ENCODE results near the gene GAS7.

Gene GAS7

DNA sequence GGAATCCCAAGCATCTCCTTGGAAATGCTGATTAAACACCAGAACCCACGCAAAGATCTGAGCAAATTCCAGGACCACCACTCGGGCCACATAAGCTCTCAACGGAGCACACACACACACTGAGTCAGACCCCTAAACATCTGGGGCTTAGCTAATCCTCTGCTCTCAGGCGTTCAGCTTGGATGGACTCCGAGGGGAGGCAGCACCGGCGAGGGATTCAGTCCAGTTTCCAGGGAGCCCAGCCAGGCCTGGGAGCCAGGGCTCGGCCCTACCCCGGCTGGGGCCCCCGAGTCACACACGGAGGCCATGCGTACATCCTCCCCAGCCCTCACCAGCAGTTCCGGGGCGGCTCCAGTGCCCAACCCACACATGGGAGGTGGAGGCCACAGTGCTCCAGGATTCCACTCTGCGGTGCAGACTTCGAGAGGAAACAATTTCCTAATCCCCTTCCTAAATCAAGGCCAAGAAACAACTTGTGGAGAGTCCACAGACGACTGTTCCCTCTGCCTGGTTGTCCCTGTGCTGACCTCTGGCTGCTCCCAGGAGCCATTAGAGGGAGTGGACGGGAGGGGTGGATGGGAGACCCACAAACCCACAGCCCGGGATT, 70.5 kb downstream of the GAS7 start:
- DNase-seq = no peak

DNA sequence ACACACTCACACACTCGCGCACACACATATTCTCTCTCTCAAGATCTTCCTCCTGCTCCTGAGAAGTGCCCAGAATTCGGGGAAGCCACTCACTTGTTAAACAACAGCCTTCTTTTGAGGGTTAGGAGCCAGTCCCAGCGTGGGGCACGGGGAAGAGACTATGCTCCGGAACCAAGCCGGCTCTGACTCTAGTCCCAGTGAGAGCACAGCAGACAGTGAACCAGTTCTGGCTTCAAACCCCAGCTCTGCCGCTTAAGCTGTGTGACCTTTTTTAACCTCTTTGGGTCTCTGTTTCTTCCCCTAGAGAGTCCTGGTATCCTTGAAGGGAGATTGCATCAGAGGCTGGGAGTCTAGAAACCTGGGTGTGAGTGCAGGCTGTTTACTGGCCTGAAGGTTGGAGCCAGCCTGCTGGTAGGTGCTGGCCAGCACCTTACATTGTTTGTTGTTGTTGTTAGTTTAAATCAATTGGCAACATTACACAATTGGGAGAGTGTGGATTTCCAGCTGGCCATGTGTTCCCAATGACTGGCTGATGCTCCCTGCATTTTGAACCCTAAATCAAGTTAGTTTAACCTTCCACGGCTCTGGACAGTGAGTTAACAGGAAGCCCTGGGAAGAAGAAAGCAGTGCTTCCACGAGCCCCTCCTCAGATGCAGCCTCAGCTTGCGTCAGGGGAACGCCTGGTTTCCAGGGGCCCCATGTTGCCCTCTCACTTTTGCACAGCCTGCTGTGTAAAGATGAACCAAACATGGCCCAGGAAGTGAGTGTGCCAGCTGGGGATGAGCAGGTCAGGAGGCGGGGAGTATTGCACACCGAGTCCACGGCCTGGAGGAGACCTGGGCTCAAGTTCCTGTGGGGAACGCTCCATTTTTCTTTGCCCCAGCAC, 71.5 kb downstream of the GAS7 start:
- no peak for DNase-seq

DNA sequence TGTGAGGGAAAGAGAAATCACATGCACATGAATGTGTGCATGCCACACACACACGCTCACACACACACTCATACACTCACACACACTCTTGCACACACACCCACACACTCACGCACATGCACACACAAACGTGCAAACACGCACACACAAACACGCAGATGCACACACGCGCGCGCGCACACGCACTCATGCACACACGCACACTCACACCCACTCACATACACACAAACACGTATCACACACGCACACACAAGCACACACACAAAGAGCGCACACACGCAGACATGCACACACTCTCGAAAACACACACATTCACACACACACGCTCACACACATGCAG, 72.2 kb downstream of the GAS7 start:
- DNase-seq = no peak

DNA sequence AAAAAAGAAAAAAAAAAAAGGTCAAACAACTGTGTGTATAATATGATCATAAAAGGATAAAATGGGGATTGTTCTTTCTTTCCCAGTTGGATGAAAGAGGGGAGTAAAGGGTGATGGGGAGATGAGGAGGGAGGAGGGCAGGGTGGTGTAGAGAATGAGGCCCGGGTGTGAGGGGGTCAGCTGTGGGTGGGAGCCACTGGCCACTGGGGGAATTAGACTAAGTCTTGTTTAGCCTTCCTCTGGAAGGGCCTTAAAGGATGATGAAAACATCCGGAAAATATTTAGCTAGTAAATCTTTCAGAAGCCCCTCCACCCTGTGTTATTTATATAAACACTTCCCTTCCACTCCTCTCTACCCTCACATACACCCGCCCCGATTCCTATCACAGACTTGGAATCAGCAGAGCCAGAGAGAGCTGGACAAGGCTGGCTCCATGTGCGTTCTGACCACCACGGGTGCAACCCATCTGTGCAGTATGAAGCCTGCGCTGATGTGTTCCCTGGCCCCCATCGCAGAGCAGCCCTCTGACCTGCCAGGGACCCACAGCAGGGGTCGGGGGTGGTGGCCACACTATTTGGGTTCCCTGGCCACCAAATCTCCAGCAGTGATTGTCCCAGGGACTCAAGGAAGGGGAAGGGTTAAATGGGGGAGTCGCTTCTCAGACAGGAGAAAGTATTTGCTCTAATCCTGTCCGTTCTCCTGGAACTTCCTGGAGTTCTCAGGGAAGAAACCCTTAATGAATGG, 72.7 kb downstream of the GAS7 start:
- no peak for DNase-seq

DNA sequence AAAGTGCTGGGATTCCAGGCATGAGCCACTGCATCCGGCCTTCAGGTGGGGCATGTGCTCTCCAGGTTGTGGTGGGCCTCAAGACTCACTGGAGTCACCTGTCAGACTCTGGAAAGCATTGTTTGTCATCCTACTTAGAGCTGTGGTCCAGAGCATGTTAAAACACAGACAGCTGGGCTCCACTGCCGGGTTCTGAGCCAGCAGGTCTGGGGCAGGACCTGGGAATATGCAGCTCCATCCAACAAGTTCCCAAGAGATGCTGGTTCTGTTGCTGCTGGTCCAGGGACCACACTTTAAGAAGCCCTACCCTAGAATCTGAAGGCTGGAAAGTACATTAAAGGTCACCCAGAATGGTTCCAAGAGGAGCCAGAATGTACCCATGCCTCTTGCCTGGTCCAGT, 75.3 kb downstream of the GAS7 start:
- no peak for DNase-seq

DNA sequence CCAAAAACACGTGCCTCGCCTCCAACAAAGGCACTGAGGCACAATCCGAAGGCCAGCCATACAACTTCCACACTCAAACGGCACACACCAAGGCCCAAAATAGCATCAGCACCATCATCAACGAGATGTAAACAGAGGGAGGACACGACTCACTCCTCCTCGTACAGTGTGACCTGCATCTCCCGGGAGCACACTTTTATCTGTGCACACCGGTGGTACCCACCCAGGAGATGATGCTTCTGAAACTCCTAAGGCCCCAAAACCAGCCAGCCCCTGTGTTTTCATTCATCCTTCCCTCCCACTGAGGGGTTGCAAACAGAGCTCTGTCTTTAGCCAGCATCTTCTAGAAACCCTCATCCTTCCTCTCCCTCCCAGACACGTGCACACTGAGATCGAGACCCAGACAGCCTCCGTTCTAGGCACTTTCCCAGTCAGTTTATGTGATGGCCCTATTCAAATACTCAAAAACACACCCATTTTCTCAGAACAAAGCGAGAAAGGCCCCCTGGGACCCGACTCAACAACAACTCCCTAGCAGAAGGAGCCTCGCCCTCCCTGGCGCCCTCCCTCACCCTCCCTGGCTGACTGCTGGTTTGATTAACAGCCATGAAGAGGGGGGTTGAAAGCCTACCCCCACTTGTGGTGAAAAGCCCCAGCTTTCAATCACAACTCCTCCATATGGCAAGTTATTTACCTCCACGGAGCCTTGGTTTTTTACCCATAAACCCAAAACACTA, 76.3 kb downstream of the GAS7 start:
- no peak for DNase-seq

DNA sequence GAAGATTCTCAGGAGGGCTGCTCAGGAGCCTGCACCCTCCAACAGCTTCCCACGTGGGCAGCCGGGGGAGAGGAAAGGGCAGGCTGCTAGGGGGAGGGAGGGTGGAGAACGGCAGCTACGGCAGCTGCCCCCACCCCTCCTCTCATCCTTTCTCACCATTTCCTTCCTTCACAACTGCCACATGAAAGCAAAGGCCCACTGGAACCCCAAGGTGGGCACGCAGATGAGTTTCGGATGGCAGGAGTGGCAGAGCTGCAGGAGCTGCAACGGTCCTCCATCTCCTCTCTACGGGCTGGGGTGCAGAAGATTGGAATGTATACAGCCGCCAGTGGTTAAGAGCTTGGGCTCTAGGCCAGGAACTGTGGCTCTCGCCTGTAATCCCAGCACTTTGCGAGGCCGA, 77.7 kb downstream of the GAS7 start:
- no peak for DNase-seq

DNA sequence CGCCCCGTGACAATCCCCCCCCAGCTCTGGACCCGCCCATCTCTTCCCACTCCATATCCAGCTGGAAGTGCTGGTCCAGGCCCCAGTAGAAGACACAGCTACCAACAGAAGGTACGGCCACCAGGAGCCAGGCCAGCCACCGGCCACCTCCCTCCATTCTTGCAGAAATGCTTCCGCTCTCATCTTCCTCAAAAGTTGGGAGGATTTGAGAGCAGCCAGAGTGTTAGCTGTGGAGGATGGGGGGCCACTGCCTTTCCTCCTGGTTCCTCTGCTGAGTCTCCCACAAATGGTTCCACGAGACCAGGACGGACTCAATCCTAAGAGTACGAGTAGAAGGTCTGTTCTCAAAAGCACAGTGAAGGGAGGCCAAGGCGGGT, 78.3 kb downstream of the GAS7 start:
- no peak for DNase-seq

DNA sequence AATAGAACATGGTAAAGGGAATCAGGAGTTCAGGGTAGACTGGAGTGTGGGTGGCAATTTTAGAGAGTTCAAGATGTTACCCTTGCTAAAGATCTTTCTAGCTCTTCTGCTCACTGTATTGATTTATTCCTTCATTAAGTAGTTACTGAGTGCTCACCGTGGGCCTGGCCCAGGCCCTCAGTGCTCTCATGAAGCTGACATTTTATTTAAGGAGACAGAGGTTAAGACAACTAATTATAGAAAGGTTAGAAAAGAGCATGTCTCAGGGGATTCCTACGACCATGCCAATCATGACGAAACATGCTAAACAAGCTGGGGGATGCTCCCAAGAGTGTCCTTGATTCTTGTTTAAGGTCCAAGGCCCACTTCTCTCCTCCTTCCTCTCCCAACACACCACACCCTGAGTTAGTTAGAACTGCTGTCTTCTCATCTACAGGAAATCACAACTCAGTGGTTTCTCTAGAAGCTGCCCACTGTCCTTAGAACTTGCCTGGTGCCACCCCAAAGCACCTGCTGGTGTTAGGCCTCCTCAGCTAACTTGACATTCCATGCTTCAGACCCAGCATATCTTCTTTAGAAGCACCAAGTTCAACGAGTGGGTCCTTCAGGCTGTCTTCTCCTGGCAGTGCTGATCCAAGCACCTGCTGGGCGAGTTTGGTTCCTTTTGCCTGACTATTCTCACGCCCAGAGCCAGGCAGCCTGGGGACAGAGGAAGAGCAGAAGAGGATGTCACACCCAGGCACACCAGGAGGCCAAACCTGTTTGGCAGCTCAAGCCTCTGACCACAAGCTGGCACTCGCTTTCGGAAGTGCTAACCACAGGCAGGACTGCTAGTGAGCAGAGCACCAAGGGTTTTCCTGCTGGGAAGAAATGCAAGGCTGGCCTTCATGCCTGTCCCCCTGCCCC, 79.0 kb downstream of the GAS7 start:
- DNase-seq = no peak

DNA sequence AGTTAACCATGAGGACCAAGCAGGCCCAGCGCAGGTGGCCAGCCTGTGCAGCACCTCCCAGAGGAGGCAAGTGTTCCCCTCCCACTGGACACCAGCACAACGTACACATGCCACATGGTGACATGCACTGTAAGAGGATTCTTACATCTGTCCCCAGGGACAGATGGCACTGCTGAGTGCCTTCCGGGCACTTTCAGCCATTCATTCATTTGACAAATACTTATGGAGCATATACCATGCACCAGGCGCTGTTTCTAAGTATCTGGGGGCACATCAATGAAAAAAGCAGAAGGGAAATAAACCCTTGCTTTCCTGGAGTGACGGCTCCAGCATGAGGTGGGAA, 79.6 kb downstream of the GAS7 start:
- DNase-seq = no peak

DNA sequence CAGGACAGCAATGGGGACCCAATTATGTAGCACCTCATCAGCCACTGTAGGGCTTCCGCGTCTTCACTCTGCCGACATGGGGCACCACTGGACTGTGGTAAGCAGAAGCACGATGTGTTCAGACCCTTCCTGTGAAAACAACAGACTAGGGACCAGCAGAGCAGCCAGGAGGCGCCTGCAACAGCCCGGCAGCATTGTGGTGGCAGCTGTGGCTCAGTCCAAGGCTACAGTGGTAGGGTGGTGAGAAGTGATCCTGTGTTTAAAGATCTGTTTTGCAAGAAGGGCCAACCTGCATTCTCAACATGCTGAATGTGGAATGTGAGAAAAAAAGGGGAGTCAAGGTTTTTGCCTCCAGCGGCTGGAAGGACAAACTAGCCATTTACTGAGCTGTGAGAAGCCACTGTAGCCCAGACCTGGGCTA, 80.8 kb downstream of the GAS7 start:
- DNase-seq = no peak

DNA sequence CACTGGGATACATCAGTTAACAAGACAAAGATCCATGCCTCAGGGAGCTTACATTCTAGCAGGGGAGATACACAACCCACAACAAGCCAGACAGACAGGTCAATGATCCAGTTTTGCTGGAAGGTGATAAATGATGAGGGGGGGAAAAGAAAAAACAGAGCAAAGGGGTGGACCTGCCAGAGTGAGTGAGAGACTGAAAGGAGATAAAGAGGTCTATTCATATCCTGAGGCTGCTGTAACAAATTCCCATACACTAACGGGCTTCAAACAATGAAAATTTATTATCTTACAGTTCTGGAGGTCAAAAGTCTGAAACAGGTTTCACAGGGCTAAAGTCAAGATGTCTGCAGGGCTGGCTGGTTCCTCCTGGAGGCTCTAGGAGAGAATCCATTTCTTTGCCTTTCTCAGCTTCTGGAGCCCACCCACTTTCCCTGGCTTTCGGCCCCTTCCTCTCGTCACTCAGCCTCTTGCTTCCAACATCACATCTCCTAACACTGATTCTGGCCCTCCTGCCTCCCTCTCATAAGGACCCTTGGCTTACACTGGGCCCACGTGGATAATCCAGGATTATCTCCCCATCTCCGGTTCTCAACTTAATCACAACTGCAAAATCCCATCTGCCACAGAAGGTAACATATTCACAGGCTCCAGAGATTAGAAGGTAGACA, 81.5 kb downstream of the GAS7 start:
- DNase-seq = no peak

DNA sequence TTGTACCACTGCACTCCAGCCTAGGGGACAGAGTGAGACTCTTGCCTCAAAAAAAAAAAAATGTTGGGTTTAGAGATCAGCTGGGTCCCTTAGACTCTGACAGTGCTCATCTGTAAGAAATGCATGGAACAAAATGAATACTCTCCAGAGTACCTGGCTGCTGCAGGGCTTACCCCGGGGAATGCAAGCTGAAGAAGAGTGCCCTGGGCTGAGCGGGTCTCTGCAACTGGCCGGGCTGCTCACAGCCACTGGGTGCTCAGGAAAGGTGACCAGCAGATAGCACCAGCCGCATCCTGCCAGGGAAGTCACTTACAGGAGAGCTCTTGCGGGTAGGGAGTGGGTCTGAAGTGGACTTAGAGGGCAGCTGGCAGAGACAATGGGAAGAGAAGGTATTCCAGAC, 82.1 kb downstream of the GAS7 start:
- DNase-seq = no peak

DNA sequence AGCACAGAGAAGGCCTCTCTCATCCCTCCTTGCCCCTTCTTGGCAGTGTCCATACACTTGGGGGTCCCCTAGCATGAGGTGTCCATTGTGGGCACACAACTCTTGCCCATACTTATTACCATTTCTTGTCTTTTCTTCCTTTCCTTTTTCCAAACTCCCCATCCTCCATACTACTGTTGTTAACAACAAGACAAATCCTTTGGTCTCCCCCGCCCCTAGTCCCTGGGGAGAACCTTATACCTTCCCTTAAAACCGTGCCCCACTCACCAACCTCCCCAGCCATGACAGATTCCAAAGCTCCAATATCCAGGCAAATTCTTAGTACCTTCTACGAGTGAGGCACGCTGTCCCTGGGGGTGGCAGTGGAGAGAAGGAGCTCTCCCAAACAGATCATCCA, 82.9 kb downstream of the GAS7 start:
- no peak for DNase-seq

DNA sequence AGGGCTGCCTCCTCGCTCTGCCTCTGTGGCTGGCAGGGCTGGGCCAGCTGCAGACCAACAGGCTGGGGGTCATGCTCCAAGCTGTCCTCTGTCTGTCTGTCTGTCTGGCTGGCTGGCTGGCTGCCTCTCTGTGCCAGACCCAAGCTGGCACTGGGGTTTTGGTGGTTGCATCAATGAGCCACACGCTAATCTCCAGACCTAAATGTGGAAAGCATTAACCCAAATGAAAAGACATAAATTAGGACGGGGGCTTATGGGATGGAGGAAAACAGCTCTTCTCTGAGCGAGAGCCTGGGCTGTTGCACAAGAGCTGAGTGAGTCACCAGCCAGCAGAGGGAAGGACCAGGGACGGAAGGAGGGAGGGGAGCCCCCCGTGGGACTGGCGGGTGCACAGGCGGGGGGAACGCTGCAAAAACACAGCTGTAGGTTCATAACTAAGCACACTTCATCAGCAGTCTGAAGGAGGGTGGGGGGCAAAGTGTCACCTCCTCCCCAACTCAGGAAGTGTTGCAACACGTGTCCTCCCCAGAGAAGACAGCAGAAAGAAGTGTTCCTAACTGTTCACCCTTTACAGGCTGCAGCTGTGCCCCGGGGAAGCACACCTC, 83.4 kb downstream of the GAS7 start:
- DNase-seq = peak; percentile 70

DNA sequence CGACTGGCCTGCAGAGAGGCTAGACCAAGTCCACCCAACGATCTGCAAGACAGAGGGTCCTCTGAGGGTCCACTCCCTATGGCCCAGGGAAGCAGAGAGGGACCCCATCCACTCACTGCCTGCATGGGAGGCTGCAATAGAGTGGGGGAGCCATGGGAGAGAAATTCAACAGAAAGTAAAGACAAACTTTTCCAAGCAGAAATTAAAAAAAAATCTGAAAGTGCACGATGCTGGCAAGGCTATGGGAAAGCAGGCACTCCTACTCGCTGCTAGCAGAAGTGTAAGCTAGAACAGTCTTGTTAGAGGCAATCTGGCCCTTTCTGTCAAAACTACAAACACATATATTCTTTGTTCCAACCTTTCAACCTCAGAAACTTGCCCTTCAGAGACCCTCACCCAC, 85.4 kb downstream of the GAS7 start:
- no peak for DNase-seq

DNA sequence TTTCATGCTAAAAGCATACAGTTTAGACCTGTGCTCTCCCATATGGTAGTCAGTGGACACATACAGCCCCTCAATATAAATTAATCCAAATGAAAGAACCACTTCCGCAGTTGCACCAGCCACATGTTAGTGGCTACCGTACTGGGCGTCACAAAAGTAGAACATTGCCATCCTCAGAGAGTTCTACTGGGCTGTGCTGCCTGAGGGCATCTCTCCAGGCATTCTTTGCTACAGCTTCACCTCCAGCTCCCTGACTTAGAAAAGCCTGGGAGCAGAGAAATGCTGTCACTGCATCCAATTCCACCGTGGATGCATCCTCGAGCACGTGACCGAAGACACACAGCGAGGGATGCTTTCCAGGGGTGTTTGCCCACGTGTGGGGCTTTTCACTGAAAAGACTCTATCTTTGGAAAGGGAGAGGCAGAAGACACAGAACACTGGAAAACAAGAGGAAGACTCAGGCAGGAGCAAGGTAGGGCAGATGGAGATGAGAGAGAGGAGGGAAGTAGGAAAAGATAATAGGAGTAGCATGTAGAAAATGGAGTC, 86.4 kb downstream of the GAS7 start:
- DNase-seq = no peak

DNA sequence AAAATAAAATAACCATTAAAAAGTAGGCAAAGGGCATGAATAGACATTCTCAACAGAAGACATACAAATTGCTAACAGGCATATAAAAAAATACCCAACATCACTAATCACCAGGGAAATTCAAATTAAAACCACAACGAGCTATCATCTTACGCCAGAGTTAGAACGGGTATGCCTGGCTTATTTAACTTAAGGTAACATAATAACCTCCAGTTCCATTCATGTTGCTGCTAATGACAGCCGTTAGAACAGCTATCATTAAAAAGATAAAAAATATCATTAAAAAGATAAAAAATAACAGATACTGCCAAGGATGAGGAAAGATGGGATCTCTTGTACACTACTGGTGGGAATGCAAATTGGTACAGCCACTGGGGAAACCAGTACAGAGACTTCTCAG, 89.3 kb downstream of the GAS7 start:
- no peak for DNase-seq

DNA sequence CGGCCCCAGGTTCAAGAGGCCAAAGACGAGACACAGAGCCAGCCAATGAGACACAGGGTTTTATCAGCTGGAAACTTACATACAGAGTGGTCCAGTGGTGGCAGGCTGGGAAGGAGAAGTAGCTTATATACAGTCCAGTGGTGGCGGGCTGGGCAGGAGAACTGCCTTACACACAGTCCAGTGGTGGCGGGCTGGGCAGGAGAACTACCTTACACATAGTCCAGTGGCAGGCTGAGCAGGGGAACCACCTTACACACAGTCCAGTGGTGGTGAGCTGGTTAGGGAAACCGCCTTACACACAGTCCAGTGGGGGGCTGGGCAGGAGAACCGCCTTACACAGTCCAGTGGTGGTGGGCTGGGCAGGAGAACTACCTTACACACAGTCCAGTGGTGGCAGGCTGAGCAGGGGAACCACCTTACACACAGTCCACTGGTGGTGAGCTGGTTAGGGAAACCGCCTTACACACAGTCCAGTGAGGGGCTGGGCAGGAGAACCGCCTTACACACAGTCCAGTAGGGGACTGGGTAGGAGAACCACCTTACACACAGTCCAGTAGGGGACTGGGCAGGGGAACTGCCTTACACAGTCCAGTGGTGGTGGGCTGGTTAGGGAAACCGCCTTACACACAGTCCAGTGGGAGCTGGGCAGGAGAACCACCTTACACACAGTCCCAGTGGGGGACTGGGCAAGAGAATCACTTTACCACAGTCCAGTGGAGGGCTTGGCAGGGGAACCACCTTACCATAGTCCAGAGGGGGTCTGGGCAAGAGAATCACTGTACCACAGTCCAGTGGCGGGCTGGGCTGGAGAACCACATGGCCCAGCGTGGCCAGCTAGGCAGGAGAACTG, 90.9 kb downstream of the GAS7 start:
- DNase-seq = no peak

DNA sequence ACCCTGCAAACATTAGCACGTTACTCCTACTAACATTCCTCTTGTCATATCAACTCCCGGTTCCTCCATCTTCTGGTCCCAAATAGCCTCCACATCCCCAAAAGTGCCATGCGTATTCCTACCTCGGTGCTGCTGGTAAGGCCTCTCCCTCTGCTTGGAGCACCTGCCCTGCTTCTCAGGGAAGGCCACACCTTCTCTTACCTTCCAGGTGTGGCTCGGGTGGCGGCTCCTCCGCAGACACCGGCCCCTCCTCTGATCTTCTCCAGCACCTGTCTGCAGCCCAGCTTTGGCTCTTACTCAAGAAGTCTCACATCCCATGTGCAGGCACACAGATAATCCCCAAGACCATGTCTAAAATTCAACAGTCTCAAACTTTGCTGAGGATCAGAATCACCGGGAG, 92.3 kb downstream of the GAS7 start:
- no peak for DNase-seq

All from activated effector memory CD4-positive, alpha-beta T cell treated with anti-CD3 and anti-CD28 coated beads, Interleukin-2, amount 50 U/mL, for 16 hours (primary cell).